Calu3 (cell line): Measurements from ENCODE around the gene BNIP3. TPM values are rescaled to one million over a fixed set of nuclear protein-coding genes. Genes with fewer than 3 reads are reported as not detected.

Experiments
- BruUV-seq: library from RNA; stranded (reverse); fragments of 400-500 nt; replicated peaks from 2 replicates; lab custom pipeline; 2021; lab: Mats Ljungman, UMichigan
- CTCF ChIA-PET: fragments of 300-600 bp; sonication (Branson Sonifier 250); formaldehyde crosslinking; loops from one replicate; lab custom pipeline; 2022; ENCODE audit warnings: antibody characterized with exemption; lab: Charles Lee
- DNase-seq: peaks from one replicate; pipeline ENCODE4 v3.0.0; 2022
- H3K27ac Mint-ChIP-seq: one replicate; pipeline ENCODE4 v1.8.0; 2022; ENCODE audit warnings: mixed read lengths; ENCODE audit not compliant: unreplicated experiment
- H3K27me3 Mint-ChIP-seq: one replicate; pipeline ENCODE4 v1.8.0; 2022; ENCODE audit warnings: mixed read lengths; ENCODE audit not compliant: unreplicated experiment
- H3K36me3 Mint-ChIP-seq: one replicate; pipeline ENCODE4 v1.8.0; 2022; ENCODE audit warnings: mild to moderate bottlenecking, moderate library complexity, mixed read lengths; ENCODE audit not compliant: insufficient read depth, unreplicated experiment
- H3K4me1 Mint-ChIP-seq: one replicate; pipeline ENCODE4 v1.8.0; 2022; ENCODE audit warnings: mild to moderate bottlenecking, low read depth, mixed read lengths; ENCODE audit not compliant: unreplicated experiment
- H3K4me3 Mint-ChIP-seq: one replicate; pipeline ENCODE4 v1.8.0; 2022; ENCODE audit warnings: mild to moderate bottlenecking, low read depth, moderate library complexity, mixed read lengths; ENCODE audit not compliant: unreplicated experiment
- H3K9me3 Mint-ChIP-seq: one replicate; pipeline ENCODE4 v1.8.0; 2022; ENCODE audit warnings: low read depth, mixed read lengths; ENCODE audit not compliant: unreplicated experiment
- intact Hi-C: fragments of 100-400 bp; cut with micrococcal nuclease; formaldehyde crosslinking; loops from one replicate; pipeline ENCODE4 v1.10.0; 2022; ENCODE audit not compliant: unreplicated experiment
- total RNA-seq: library from RNA; stranded (reverse); gene quantifications from 2 replicates; pipeline ENCODE4 v1.2.3, GENCODE V29; 2022
- TF ChIP-seq, protein P1 (sequence below): fragments of 200-600 bp; IDR thresholded peaks from one replicate; pipeline ENCODE4 v1.8.0; 2022; ENCODE audit warnings: antibody characterized with exemption; ENCODE audit not compliant: unreplicated experiment

Gene BNIP3
- total RNA-seq, 1 experiment from 2014 or later: 7.9 TPM

DNA sequence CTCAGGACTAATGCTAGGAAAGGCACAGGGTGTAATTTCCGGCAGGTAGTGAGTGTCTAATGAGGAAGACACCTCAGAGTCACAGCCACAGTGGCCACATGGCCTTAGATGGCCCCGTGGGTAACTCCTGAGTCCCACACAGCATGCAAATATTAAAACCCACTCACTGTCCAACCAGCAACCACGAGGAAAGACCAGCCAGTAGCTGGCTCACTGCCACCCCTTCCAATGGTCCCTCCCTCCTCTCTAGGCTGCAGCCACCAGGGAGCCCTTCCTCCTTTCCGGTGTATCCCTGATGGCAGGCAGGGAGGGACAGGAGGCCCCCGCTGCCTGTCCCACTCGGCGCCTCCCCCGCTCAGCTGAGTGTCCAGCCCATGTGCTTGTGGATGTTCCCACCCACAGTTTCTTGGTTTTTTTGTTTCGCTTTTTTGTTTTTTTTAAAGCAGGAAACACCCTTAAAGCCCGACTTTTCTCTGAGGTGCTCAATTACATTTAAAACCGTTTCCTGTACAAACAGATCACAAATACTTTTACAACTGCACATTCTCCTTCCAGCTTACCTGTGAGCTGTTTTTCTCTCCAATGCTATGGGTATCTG lies 9.2 kb downstream of the BNIP3 start:
- H3K4me3 Mint-ChIP-seq: no peak overlapping the region
- TF ChIP-seq, protein P1, sequence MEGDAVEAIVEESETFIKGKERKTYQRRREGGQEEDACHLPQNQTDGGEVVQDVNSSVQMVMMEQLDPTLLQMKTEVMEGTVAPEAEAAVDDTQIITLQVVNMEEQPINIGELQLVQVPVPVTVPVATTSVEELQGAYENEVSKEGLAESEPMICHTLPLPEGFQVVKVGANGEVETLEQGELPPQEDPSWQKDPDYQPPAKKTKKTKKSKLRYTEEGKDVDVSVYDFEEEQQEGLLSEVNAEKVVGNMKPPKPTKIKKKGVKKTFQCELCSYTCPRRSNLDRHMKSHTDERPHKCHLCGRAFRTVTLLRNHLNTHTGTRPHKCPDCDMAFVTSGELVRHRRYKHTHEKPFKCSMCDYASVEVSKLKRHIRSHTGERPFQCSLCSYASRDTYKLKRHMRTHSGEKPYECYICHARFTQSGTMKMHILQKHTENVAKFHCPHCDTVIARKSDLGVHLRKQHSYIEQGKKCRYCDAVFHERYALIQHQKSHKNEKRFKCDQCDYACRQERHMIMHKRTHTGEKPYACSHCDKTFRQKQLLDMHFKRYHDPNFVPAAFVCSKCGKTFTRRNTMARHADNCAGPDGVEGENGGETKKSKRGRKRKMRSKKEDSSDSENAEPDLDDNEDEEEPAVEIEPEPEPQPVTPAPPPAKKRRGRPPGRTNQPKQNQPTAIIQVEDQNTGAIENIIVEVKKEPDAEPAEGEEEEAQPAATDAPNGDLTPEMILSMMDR: no peak
- no peaks in the 10 kb centered on the region for H3K4me1 Mint-ChIP-seq
- no peak overlapping the region for H3K27ac Mint-ChIP-seq
- H3K27me3 Mint-ChIP-seq: no peaks in the 10 kb centered on the region
- peaks cover 19% of the 10 kb centered on the region for H3K36me3 Mint-ChIP-seq
- CTCF ChIA-PET: no interaction called here
- intact Hi-C loops: no loop called here
- no TSS peak for BruUV-seq
- DNase-seq: no peak
- H3K9me3 Mint-ChIP-seq: no peaks in the 10 kb centered on the region

GRCh38 chr10:131971591-131971990 lies 10.1 kb downstream of the BNIP3 start:
- TF ChIP-seq, protein P1: no peak
- no peaks in the 10 kb centered on the region for H3K4me1 Mint-ChIP-seq
- no peaks in the 10 kb centered on the region for H3K27me3 Mint-ChIP-seq
- no peak overlapping the region for H3K27ac Mint-ChIP-seq
- no TSS peak for BruUV-seq
- H3K36me3 Mint-ChIP-seq: peaks cover 19% of the 10 kb centered on the region
- no peak overlapping the region for H3K4me3 Mint-ChIP-seq
- CTCF ChIA-PET: no interaction called here
- intact Hi-C loops: no loop called here
- no peak for DNase-seq
- H3K9me3 Mint-ChIP-seq: no peaks in the 10 kb centered on the region

- no peaks in the 10 kb centered on the region for H3K4me1 Mint-ChIP-seq
- no peaks in the 10 kb centered on the region for H3K9me3 Mint-ChIP-seq
- CTCF ChIA-PET: no interaction called here
- no peak overlapping the region for H3K27ac Mint-ChIP-seq
- BruUV-seq: no TSS peak
- intact Hi-C loops: no loop called here
- peaks cover 19% of the 10 kb centered on the region for H3K36me3 Mint-ChIP-seq
- H3K4me3 Mint-ChIP-seq: no peak overlapping the region
- no peak for DNase-seq
- no peaks in the 10 kb centered on the region for H3K27me3 Mint-ChIP-seq
- TF ChIP-seq, protein P1: no peak
Measured at GRCh38 chr10:131970946-131971345, 10.8 kb downstream of the BNIP3 start.

DNA sequence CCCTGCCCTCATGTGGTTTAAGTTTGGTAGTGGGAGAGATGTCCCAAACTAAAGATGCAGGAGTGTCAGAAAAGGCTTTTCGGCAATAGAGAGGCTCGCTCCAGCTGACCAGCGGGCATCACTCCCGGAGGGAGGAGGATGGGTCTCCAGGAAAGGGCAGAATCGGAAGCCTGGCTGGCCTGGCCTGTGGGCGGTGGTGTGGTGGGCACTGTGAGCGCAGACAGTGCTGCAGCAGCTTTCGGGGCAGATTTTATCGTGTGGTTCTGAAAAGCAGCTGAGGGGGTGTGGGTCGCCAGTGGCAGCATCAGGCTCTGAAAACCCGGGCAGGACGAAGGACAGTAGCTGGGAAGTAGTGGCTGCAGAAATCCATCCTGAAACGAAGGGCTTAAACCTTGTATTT lies 12.8 kb downstream of the BNIP3 start:
- no peak for DNase-seq
- no peaks in the 10 kb centered on the region for H3K4me1 Mint-ChIP-seq
- H3K27ac Mint-ChIP-seq: no peak overlapping the region
- CTCF ChIA-PET: no interaction called here
- H3K9me3 Mint-ChIP-seq: no peaks in the 10 kb centered on the region
- no peaks in the 10 kb centered on the region for H3K27me3 Mint-ChIP-seq
- H3K36me3 Mint-ChIP-seq: peaks cover 19% of the 10 kb centered on the region
- TF ChIP-seq, protein P1: no peak
- H3K4me3 Mint-ChIP-seq: no peak overlapping the region
- intact Hi-C loops: no loop called here
- BruUV-seq: no TSS peak
